NAMALWA (cell line): ENCODE measurements around the gene PAPPA.

Source experiments
- DNase-seq: peaks from one replicate; pipeline ENCODE4 v3.0.0-alpha.2; 2015; ENCODE audit warnings: low spot score

PAPPA gene

DNA sequence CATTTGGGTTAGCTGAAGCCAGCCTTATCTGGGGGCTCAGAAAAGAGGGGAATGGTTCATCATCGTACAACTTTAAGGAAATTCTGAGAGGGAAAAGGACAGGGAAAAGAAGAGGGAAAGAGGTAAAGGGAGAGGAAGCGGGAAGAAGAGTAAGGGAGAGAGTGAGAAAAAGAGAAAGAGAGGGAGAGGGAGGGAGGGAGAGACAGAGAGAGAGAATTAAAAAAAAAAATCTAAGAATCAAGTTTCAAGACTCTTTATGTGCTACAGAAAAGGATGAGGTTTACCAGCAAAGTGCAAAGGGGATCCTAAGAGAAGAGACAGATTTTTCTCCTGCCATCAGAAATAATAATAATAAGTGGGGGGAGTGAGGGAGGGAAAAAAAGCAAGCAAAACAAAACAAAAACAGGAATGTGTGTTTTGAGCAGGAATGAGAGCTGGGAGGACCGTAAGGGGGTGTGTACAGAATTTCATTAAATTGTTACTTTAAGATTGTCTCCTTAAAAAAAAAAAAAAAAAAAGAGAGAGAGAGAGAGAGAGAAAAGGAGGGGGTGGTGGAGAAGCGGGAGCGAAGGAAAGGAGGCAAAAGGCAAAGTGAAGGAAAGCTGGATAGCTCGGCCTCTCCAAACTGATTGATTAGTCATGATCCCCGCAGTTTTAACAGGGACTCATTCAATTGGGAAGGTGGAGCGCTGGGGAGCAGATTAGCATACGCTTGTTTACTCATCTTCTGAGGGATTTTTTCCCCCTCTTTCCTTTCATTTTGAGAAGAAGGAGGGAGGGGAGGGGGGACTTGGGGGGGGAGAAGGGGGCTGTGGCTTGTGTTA lies 438 bp upstream of the PAPPA start:
- no peak for DNase-seq

DNA sequence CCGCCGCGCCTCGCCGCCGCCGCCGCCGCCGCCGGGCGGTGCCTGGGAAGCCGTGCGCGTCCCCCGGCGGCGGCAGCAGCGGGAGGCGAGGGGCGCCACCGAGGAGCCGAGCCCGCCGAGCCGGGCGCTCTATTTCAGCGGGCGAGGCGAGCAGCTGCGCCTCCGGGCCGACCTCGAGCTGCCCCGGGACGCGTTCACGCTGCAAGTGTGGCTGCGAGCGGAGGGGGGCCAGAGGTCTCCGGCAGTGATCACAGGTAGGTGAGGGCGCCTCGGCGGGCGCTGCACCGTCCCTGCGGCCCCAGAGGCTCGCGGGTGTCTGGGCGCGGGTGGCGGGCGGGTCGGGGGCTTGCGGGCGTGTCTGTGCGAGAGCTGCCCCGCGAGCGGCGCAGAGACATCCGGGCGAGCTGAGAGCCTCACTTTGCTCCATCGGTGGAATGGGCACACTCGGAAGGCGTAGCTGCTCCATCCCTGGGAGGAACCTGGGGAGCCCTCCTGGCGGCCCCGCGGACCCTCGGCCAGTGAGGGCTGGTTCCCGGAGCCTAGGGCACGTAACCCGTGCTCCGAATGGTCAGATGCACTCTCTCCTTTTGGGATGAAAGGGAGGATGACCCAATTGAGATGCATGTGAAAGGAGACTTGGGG lies 864 bp downstream of the PAPPA start:
- DNase-seq = no peak

DNA sequence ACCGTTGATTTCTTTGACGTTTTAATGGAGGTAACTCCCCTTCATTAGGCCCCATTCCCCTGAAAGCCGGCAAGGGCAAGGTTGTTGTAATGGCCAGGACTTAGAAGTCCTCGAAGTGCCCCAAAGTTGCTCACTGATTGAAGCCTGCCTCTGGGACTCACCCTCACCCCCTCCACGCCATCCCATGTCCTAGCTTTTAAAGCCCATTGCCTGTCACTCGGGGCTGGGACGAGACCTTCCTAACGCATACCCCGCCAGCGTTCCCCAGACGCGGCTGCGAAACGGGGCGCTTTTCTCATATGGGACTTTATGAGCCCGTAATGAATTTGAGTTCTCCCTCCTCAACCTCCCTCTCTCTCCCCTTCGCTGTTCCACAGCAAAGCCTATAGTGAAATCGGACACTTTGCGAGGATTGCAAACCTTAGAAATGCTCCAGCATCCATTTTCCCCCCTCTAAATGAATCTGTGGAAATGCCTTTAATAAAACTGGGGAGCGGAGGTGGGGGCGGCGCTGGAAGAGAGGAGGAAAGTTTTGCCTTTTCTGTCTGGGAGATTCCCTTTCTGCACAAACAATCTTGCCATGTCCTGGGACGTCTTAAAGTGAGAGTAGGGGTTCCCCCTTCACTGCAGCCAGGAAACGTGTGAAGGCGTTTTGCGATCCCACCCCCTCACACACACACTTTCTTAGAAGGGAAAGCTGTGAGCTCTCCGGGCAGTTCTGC lies 1.5 kb downstream of the PAPPA start:
- DNase-seq = no peak

DNA sequence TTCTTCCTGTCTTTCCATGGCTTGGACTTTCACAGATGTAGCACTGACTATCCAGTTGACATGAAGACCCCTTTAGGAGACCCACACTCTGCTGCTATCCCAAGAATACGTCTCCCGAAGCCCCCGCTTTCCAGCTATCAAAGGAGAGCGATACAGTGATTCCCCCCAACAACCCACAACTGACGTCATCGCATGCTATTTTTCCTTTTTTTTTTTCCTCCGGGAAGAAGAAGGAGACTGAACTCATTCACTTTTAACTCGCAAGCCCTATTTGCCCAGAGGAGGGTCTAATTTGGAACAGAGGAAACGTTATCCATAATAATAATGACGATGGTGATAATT lies 2.1 kb downstream of the PAPPA start:
- DNase-seq = no peak

DNA sequence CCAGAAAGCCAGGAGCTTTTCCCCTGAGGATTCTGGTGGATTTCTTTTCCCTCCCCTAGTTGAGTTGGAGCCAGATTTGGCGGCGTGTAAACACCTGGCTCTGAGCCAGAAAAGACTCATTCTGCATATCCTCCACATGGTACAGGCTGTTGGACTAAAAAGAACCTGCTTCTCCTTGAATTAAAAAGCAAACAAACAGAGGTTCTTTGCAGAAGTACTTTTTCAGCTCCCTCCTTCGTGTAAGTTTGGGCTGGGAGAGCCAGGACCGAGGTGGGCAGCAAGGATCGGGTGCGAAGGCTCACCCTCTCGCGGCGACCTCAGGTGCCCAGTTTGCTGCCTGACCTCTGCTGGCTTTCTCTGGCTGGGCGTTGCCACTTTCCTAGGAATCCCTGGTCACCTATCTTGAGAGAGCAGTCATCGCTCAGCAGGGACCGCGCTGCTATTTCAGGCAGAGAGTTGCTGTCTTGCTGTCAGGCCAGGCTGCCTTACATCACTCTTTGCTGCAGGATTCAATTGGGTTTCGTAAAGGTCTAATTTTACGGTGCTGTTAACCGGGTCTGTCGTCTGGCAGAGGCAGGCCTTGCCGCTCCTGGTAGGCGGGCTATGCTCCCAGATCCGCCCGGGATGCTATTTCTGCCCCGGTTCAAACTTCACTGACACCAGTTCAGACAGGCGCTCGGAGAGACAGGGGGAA lies 3.2 kb downstream of the PAPPA start:
- no peak for DNase-seq

DNA sequence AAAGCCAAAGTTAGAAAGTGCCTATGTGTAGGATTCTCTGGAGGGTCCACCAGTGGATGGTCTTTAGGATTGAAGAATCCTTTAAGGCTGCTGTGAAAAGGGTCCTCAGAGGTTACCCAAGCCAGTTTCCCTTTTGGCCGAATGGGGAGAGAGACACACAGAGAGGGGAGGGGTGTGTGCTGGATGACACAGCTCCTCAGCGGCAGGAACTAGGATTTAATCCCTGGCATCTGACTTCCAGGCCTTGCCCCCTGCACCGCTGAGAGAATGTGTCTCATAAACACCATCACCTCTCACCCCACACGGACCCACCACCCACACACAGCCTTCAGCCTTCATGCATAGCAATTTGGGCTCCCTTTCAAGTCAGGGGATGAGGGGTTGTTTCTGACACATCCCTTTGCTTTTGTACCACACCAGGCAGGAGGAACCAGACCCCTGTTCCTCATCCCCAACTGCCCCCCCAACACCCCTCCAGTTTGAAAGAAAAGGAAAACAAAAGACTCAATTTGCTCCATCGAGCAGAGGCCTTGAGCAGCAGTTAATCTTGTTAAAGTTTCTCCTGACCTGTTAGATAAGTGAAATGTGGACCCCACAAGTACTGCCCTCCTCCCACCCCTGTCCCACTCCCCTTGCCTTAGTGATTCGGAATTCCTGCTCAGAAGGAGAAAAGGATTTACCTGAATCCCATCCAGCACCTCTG lies 4.0 kb downstream of the PAPPA start:
- DNase-seq = no peak

DNA sequence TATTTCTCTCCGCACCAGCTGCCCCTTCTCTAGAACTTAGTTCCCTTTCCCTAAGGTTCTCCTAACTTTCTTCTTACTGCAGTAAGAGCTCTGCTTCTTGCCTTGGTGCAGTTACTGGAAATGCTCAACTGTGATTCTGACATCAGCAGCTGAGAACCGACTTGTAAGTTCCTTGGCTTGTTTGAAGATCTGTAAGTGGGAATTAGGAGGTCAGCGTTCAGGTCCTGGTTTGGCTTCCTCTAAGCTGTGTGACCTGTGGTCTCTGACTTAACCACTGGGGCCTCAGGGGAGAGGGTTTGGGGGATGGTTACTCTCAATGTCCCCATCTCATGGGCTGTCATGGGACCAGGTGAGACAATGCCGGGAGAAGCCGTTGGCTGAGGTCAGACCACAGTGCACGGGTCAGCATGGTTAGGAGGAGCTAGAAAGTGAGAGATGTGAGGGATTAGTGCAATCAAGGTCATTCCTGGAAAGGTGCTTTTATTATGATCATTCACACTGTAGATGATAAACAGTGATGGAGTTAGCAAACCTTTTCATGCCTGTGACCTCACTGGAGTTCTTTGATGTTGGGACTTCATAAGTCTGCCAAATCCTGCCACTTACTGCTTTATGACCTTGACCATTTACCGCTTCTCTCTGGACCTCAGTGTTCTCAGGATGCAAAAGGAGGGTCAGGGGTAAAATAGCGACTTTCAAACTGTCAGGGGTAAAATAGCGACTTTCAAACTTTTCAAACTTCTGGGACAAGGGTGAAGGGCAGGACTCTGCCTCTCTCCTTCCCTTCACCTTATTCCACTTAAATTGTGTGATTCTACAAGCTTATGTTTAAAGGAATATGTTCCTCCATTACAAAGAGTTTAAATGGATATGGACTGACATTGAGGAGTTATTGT lies 7.3 kb downstream of the PAPPA start:
- no peak for DNase-seq

DNA sequence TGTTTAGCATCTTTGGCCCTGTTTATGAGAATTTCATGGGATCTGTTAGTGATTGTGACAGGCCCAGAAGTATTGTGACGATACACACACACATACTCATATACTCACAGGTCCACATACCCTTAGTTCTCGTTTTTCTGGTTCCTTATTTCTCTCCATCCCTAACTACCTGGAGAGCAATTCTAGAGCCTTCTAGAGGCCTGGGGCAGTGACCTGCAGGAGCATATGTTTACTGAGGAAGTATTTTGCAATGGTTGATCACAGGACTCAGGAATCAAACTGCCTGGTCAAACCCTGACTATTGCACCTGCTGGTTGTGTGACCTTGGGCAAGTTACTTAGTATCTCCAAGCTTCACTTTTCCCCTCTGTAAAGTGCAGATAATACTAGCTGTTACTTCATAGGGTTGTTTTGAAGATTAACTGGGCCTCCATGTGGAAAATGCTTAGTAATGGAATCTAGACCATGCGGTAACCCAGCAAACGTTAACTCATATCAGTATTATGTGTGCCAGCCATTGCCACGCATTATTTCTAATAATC lies 8.7 kb downstream of the PAPPA start:
- no peak for DNase-seq

DNA sequence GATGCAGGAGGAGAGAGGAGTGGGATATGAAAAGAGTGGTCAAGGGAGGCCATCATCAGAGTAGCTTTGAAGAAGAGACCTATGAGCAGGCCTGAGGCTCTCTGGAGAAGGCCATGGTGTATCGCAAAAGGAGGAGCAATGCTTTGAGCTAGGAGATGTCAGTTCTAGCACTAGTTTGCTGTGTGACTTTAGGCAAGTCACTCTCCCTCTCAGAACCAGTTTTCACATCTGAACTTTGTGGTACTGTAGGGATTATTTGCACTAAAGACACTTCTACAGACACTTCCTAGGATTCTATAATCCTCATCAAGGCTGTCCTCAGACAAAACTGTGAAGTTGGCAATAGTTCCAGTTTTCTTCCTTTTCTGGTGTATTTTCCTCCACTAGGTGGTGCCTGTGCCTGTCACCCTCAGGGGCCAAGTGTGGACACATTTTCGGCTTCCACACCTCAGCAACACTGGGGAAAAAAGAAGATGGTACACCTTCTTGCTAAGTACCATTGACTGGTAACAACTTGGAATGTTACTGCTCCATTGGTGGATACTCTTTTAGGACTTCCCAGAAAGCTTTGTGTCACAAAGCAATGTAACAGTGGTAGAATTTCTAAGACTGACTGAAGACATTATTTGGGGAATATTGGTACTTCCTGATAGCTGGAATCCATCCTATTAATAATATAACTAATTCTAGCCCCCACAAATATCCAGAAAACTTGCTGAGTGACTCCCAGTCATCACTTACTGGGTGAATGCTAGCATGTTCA lies 9.9 kb downstream of the PAPPA start:
- DNase-seq = peak; percentile 30

DNA sequence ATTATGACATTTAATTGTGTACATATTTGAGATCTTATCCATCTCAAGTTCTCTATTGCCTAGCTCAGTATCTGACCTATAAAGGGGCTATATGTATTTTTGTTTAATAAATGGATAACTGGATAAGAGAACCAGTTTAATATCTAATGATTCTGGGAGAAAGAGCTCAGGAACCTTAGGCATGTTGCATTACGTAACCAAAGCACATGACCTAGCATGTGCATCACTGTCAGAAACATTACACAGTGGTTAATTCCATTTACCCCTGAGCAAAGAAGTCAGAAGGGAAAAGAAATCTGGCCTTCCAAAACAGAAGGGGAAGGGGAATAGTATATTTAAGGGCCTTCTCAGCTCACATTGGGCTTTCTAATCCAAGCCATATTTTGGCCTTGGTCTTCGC lies 12.3 kb downstream of the PAPPA start:
- DNase-seq = no peak

DNA sequence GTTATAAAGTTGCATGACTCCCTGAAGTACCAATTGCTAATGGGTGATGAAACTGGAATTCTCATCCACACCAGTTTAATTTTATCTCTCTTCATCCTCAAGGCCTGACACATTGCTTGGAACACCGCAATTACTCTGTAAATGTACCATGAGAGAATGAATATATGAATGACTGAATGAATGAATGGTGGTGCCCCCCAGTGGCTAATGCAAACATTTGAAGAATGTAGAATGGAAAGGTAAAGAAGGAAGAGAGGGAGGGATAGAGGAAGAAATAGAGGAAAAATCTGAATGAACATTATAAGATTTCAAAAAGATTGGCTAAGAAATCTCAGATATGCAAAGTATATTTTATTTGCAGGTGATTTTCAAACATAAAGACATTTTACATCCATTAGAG lies 13.1 kb downstream of the PAPPA start:
- DNase-seq = peak; percentile 5

DNA sequence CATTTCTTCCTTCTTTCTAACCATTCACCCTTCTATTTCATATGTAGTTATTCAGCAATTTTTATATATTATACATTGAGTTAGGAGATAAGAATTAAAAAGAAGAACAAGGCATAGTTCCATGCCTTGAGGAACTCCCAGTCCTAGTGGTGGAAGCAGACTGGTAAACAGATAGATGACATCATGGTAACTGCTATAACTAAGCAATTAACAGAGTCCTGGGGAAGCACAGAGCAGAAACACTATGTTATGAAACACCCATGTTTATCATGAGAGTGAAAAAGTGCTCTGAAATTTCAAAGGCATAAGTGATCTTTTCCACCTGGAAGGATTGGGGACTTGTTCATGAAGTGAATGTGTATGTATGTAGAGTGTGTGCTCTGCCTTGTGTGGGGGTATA lies 14.6 kb downstream of the PAPPA start:
- DNase-seq = no peak

DNA sequence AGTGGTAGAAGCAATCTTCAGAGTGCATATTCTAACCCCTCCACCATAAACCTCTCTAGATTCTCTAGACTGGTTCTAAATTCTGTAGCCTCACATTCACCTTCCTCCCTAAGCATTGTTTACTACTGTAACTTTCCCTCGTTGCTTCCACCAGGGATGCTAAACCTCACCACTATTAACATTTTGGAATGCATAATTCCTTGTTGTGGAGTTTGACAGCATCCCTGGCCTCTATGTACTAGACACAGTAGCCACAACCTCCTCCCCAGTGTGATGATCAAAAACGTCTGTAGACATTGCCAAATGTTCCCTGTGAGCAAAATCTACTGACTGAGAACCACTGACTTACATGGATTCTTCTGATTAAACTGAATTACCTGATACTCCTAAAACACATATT lies 18.6 kb downstream of the PAPPA start:
- DNase-seq = no peak

DNA sequence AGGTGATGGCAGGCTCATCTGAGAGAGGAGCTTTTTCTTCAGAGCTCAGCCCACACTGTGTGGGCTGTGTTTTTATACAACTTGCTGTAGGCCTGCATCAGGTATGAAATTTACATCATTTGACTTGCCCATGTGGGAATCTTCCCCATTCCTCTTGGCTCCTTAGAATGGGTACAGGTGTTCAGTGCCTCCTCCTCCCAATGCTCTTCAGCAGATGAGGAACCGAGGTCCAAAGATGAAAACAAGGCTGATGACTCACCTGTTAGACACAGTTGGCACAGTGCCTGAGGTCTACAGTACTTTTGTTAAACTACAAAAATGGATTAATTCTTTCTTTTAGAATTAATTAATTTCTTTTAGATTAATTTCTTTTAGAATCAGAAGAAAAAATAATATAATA lies 20.8 kb downstream of the PAPPA start:
- no peak for DNase-seq

DNA sequence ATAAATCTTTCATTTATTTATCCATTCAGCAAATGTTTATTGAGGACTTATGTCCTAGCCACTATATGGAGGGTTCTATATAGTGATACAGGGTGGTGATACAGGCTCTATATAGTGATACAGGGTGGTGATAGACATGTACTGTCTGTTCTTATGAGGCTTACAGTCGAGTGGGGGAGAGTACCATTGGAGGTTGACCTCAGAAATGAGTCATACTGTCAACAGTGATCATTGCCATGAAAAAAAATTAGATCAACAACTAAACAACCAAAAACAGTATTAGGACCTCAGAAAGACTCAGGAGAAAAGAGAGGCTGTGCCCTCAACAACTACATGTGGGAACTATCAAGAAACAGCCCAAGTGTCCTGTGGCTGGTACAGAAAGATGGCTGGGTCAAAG lies 22.0 kb downstream of the PAPPA start:
- DNase-seq = no peak

DNA sequence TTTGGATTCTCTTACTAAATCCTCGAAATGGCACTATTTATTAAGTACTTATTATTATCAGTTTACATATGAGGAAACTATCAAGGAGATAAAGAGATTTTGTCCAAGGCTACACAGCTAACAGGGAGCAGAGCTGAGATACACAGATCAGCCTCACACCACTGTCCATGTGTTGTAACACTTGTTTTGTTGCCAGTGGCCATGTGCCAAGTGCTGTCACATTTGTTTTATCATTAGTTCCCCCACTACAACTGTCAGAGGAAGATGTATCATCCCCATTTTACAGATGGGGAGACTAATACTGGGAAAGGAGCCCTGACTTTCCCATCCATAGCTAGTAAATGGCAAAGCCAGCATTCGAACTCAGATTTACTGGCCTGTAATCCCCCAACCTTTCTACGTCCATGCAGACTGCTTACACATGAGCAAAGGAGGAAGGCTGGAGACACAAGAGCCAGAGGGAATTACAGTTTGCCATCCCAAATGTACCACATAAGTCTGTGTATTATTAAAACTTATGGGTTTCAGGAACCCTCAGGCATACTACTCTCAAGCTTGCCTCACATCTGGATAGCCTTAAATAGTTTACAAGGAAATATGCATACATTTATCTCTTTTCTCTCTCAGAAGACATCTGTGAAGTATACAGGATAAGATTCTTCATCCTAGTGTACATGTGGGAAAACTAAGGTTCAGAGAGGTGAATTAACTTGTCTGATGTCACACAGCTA lies 25.1 kb downstream of the PAPPA start:
- DNase-seq = no peak

DNA sequence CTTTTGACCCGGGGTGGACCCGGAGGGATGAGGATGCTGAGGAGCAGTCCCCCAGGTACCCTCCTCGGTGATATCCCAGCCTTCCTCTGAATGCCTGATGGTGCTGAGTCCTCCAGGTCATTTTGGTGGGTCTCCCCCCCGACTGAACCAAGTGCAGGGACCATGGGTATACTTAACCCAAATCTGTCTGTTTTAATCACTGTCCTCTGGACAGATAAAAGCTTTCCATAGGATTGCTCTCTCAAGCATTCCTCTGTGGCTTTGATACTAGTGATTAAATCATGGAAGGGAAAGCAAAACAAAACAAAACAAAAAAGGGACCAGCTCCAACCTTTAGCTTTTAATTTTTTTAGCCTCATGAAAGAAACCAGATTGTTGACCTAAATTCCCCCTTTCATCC lies 26.0 kb downstream of the PAPPA start:
- DNase-seq = no peak

DNA sequence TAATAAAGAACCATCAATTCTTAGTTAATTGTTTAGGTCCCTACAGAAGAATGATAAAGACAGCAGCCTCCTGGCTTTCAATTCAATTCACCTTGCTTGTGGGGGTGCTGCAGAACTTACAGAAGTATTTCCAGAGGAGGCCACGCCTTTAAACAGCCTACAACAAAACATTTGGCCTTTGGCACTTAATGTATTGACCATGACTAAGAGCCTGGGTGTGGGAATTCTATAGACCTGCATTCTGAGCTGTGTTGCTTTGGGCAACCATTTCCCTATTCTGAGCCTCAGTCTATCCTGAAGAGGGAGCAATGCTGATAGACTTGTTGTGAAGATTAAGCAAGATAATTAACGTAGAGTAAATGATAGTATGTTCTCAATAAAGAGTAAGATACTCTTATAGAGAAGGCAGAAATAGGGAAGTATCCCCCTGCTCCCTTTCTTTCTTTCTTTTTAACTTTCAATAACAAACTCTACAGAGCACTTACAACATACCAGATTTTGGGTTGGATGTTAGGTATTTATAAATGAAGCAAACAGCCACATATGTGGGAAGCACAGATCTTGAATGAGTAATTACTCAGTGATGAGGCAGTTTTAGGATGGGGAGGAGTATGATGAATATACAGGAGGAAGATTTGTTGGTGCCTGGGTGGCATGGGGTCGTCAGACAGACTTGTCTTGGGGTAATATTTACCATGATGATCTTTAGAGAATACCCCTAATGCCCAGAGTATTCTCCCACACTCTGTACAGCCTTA lies 28.4 kb downstream of the PAPPA start:
- no peak for DNase-seq

DNA sequence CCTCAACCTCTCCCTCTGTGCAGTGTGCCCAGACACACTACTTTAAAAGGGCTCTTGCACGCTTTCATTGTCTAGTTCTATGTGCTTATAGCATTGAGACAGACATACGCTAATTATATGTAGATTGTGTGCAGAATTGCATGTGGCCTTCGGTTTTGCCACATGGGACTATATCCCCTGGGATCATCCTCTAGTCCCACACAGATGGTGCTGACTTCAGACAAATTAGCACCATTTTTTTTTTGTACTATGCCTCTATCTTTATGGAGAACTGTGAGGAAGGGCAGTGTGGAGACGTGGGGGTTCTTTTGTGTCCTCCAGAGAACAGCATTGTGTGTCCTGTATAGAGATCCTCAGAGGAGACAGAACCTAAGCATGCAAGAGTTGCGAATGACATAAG lies 29.3 kb downstream of the PAPPA start:
- no peak for DNase-seq
